Measurements from ENCODE around the gene CLDND1.

CLDND1 gene

DNA sequence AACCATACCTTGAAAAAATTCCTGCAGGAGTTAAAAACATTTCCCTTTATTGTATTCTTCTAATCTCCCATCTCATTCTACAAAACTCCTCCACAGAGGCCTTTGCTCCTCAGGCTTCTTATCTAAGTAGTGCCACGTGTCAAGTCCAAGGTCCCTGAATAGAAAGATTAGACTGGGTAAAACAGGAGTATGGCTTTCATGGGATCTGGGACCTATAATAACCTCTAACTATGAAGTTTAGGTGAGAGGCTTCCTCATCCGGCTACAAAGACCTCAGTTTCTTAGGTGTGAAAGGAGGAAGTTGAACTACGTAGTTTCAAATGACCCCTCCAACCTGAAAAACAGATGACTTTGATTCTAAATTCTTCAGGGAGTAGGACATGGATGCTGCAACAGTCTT lies 29.1 kb upstream of the CLDND1 start:
- DNase-seq (ENCODE audit: low read depth, low spot score): no peak

DNA sequence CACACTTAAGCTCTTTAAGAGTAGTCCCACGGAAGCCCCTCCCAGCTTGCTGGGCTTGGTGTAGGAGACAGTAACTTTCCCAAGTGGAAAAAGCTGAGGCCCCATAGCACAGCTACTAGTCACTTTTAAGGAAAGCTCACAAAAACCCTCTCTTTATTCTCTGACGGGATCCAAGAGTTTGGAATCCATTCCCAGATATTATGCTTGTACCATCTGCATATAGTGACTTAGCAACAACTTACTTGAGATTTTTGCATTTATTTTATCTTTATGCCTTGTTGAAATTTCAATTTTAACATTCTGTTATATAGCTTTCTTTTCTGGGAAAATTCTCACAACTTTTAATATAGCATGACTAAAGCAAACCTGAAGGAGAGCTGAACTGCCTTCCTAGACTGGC lies 28.5 kb upstream of the CLDND1 start:
- DNase-seq (ENCODE audit: low read depth, low spot score): no peak

DNA sequence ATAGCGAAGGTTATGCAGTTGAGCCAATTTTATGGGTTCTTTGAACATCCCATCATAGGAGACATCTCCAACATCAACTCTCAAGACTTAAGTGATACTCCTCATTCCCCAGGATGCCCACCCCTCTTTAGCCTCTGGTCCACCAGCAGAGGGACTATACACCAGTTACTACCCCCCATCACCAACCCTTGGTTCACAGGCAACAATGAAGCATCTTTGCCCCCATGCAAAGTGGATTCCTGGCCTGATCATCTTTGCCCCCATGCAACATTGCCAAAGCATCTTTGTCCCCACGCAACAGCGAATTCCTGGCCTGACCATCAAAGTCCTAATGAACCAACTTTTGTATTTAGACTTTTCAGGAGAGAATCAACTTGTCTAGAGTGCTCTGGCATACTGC lies 28.1 kb upstream of the CLDND1 start:
- DNase-seq (ENCODE audit: low read depth, low spot score): no peak

DNA sequence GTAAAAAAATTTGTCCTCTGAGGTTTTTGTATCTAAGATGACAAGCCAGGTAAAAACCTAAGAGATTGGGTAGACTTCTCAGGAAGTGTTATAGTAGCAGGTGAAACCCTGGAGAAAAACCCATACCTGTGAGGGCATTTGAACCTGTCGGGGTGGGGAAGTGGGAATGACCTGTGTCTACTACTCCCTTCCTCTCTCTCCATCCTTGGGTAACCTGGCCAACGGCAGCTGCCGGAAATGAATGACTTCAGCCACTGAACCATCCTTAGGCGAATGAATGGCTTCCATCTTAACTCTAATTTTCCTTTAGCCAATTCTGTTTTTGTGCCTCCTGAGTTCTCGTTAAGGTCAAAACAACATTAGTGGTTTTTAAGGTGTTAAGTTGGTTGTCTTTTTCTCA lies 25.8 kb upstream of the CLDND1 start:
- DNase-seq (ENCODE audit: low read depth, low spot score): no peak

DNA sequence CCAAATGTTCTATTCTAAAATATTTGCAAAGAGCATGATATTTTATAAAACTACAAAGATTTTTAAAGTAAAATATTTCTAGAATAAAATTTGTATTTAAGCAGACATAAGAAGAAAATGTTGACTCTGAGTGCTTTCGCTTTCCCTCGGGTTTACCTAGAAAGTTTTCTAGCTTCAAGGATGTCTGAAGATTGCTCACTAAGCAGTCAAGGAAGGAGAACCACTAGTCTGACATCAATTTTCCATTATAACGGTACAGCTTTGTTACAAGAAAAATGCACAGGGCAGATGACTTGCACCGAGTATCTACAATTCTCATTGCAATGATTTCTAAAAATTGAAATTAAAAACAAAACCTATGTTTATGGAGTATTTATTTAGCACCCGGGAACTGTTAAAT lies 23.2 kb upstream of the CLDND1 start:
- no peak for DNase-seq (ENCODE audit: low read depth, low spot score)

DNA sequence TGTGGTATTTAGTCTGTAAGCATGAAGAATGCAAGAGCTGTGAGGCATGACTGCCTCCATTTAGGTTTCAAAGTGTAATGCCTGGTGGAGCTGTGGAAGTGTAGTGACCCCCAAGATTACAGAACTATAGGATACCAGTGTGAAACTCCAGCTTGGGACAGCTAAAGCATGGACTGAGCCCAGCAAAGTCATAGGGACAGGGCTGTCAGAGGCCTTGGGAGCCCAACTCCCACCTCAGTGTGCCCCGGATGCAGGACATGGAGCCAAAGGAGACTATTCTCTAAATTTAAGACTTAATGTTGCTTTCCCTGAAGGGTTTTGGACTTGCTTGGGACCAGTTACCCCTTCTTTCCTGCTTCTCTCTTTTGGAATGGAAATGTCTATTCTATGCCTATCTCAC lies 19.9 kb upstream of the CLDND1 start:
- DNase-seq (ENCODE audit: low read depth, low spot score): no peak

DNA sequence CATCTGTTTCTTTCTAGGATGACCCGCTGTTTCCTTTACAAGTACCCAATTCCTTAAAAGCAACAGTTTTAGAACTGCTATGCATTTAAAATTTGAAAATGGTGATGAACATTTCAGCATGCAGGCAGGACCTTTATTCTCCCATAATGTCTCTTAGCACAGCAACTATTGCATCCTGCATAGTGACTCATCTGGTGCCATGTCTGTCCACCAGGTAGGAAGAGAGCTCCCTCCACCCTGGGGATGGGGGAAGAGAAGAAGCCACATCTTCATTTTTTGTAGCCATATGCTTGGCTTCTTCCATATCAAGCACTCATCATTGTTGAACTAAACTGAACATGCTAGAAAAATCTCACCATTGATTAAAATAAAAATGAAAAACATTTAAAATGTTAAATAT lies 19.0 kb upstream of the CLDND1 start:
- DNase-seq (ENCODE audit: low read depth, low spot score): no peak

DNA sequence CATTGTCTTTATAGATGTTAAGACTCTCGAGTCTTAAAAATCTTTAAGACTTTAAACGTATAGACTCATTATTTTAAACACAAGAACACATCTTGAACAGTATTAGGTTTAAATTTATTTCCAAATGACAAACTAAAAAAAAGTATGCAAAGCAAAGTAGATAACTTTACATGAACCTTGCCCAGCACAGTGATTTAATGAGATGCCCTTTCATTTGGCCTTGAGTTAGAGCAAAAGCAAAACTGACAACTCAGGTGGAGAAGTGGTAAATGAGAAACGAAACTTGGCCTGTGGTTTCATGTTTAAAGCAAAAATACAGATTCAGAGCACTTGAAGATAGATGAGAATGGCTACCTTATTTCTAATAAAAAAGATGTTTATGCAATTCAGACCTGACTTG lies 17.6 kb upstream of the CLDND1 start:
- DNase-seq (ENCODE audit: low read depth, low spot score): no peak

DNA sequence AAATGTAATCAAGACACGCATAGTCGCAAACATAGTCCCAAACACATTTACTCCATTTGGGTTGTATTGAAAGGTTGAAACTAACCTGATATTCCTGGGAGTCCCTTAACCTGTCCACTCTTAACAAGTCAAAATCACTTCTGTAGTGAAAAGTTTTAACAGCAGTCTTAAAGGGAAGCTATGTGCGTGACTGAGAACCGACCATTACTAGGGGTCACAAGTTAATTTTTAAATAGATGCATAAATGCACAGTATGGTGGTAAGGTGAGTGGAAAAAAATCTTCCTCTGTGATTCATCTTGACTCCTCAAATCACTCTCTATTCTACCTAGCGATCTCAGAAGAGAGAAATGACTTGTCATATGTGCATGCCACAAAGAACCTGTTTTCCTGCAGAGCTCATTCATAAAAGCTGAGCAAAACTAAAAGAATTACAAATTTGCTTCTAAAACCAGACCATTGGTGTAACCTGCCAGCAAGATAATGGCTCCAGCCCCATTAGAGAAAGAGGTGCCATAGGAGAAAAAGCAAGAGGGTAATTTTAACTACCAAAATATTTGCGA lies 13.8 kb upstream of the CLDND1 start:
- DNase-seq (ENCODE audit: low read depth, low spot score): no peak

DNA sequence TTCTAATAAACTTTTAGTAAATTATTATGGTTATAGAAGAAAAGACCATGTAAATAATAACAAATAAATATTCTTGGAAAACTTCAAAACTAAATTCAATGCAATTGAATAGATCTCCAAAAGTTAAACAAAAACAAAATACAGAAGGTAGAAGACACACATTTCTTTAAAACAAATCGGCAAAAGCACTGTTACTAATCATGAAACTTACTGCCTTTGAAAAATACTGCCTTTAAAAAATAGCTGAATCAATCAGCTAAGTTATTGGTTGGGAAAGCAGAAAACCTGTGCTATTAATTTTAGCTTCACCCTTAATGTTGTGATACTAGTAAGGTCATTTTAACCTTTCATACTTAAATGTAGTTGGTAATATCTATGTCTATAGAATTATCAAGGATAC lies 12.0 kb upstream of the CLDND1 start:
- DNase-seq (ENCODE audit: low read depth, low spot score): no peak

DNA sequence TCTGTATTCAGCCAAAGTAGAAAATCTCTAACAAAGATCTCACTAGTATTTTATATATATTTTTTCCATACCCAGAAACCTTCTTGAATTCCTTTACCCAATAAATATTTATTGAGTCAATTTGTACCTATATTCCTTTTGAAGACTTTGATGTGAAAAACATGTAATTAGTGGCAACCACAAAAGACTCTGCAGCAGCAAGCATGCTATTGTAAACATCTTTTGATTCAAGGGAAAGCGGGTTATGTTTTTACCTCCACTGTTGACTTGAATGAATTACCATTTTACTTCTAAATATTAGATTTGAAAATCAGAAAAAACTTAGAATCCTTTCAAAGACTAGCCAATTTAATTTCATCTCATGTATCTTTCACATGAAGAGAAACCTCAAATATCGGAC lies 11.5 kb upstream of the CLDND1 start:
- no peak for DNase-seq (ENCODE audit: low read depth, low spot score)

DNA sequence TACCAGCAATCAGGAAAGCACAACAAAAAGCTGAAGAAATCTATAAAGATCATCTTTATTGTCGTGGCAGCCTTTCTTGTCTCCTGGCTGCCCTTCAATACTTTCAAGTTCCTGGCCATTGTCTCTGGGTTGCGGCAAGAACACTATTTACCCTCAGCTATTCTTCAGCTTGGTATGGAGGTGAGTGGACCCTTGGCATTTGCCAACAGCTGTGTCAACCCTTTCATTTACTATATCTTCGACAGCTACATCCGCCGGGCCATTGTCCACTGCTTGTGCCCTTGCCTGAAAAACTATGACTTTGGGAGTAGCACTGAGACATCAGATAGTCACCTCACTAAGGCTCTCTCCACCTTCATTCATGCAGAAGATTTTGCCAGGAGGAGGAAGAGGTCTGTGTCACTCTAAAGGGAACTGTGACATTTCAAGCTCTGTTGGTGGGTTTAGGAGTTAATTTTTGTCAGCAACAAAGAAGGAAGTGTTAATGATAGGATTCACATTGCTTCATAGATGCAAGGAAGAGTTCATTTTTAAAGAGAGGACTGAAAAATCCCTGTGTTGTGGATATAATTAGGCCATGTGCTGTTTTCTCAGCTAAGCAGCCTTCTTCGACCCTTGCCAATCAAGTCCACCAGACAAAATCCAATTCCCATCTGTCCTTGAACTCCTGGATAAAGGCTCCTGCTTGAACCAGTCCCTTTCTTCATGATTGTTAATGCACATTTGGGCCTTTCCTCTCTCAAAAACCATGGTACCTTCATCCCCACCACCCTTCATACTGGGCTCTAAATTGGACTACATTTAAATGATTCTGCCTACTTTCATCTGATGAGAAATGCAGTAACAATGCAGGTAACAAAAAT lies 10.2 kb upstream of the CLDND1 start:
- DNase-seq (ENCODE audit: low read depth, low spot score): no peak

DNA sequence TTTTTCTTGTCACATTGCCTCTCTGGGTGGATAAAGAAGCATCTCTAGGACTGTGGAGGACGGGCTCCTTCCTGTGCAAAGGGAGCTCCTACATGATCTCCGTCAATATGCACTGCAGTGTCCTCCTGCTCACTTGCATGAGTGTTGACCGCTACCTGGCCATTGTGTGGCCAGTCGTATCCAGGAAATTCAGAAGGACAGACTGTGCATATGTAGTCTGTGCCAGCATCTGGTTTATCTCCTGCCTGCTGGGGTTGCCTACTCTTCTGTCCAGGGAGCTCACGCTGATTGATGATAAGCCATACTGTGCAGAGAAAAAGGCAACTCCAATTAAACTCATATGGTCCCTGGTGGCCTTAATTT lies 9.6 kb upstream of the CLDND1 start:
- no peak for DNase-seq (ENCODE audit: low read depth, low spot score)

DNA sequence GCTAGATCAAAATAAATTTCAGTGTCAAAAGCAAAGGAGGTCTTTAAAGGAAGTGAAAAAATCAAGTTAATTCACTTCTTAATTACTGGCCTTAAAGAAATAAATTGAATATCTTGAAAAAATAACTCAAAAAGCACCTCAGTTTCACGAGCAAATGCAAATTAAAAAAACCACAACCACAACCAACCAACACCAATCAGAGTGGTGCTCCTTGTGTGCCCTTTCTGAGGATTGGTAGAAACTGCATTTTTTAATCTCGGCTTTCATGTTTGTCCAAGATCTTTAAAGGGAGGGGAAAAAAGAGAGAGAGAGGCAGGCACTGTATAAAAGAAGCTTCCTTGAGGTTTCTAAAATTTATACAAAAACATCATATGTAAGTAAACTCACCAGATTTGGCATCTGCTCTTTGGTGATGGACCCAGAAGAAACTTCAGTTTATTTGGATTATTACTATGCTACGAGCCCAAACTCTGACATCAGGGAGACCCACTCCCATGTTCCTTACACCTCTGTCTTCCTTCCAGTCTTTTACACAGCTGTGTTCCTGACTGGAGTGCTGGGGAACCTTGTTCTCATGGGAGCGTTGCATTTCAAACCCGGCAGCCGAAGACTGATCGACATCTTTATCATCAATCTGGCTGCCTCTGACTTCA lies 9.0 kb upstream of the CLDND1 start, which contains the start of gene GPR15:
GPR15 (plus strand) TSS at position 357 of the 653 bp plus-strand sequence; CDS start at position 413, 56 bp downstream.
- DNase-seq (ENCODE audit: low read depth, low spot score): no peak

DNA sequence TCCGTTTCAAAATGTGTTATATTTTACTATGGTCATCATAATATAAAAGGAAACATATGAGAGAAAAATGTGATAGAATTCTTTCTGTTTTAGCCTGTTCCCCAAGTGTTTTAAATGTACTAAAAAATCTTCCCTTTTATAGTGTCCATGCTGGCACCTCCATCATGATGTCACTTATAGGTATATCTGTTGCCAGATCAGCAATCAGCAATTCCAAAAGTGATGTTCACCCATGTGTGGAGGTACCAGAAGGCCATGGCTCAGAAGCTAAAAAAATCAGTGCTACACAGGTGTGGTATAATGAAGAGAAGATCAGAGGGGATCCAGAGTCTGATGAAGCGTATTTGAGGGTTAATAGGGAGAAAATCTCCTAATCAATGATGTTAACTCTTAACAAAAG lies 8.0 kb upstream of the CLDND1 start:
- DNase-seq (ENCODE audit: low read depth, low spot score): no peak

DNA sequence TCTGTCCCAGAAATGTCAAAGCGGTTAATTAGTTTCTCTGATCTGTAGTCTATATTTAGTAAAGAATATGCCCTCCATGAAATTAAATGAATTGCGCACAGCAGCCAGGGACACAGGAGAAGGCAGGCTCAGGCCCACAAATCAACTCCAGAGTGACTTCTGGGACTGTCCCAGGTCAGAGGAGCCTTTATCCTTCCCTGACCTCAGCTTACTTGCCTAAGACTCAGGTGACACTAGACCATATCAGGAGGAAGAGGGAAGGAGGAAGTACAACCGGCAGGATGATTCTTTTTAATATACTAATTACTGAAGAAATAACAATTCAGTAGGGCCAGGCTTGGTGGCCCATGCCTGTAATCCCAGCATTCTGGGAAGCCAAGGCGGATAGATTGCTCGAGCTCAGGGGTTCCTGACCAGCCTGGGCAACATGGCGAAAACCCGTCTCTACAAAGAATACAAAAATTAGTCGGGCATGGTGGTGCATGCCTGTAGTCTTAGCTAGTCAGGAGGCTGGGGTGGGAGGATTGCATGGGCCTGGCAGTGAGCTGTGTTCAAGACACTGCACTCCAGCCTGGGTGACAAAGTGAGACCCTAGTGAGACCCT lies 7.3 kb upstream of the CLDND1 start:
- DNase-seq (ENCODE audit: low read depth, low spot score): no peak

DNA sequence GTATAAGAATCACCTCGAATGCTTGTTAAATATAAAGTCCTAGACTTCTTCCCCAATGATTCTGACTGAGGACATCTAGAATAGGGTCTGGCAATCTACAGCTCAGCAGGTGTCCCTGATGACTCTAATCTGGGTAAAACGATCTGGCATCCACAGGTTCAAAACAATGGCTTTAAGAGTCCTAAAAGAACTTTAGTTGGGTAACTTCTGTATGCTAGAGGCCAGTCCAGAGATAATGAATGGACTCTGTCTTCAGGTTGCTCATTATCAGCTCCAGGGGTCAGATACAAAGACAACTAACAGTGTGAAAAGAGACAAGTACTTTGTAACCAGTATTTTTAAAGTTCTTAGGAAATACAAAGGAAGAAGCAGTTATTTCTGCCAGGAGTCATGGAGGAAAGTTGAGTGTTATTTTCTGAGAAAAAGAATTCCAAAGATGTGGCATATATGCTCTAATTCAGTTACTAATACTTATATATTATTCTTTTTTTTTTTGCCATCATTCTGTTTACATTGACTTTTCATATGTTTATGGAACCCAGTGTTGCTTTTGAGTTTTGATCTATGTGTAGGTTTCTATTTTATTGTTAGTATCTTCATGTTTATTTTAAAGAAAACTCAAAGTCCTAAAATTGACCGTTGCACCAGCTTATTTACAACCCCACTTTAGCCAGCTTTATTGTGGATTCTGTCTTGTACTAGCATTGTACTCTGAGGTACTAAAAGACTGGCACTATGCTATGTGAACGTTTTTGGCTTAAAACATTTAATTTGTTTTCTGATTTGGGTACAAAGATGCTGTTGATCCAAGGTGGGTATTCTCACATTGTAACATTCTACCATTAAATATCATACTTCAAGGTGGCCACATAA lies 6.0 kb upstream of the CLDND1 start:
- no peak for DNase-seq (ENCODE audit: low read depth, low spot score)

DNA sequence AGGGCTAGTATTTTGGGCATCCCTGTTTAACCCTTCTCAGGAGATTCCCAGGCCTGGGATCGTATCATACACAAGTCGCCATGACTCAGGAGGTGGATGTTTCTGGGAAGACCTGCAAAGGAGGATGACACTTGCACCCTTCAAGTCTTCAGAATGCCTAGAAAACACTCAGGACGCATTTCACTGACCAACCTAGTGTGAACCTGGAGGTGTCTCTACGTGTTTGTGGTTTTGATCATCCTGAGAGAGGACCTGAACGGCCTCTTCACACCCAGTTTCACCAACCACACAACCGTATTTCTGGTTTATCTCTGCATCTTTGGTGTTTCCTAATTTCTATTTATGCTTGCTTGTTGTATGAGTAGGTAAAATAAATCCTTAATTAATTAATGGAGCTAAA lies 2.8 kb upstream of the CLDND1 start:
- DNase-seq (ENCODE audit: low read depth, low spot score): no peak

DNA sequence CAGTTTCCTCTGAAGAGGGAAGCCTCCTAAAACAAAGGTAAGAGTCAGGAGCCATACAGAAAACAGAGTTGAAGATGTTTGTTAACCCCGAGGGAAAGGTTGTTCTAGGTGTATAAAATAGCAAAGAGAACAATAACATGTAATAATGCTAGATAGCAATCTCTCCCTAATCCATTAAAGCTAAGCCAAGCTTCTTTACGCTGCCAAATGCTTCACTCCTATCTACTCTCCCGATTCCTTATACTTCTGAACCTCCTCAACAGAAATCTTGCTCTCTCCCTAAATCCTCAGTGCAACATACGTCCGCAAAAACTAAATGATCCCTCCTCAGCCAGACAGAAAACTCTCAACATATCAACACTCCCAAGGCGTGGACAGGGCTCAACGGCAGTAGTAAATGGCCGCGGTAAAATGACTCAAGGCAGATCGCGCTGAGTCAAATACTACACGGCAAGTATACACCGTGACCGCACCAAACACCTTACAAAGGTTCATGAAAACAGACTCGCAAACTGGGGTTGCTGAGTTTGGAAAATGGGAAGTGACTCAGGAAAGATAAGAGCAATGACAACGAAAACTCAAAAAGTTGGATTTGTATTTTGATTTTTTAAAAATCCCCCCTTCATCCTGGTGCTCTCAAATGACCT lies 682 bp downstream of the CLDND1 start:
- peak; percentile 78 for DNase-seq (ENCODE audit: low read depth, low spot score)

DNA sequence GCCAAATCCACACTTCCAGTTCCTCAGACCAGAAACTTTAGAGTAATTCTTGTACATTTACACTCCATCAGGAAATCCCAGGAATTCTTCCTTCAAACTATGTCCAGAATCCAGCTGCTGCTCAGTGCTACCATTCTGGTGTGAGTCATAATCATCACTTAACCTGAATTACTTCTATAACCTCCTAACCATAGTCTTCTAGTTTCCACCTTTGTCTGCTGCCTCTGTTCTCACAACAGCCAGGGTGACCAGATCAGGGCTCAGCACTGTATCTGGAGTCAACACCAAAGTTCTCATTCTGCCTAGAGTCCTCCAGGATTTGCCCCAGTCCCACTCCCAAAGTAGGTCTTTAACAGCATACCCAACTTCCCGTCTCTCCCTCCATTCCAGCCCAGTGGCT lies 3.4 kb downstream of the CLDND1 start:
- peak; percentile 21 for DNase-seq (ENCODE audit: low read depth, low spot score)

DNA sequence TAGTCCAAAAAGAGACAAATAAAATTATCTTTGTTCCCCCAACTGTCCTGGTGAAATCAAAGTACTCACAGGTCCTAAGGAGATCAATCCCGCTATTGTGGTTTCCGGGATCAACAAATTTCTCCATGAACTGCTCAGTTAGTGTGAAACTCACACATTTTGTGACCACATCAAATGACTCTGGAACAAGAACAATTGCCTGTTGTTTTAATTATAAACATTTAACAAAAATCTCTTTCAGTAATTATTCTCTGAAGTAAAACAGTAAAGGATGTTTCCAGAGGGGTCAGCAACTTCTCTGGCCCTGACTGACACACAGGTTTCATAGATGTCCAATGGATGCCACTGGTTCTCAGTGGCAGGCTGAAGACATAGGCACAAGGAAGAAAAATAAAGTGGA lies 3.9 kb downstream of the CLDND1 start:
- DNase-seq (ENCODE audit: low read depth, low spot score): no peak

All from astrocyte of the hippocampus (primary cell).